ENCODE results near the gene KLHL18. TPM values are rescaled to one million over a fixed set of nuclear protein-coding genes. Genes with fewer than 3 reads are reported as not detected.
A peak's percentile ranks its signal among the peaks of the same experiment; 100 is the strongest.

The KLHL18 gene
- total RNA-seq, 1 experiment from 2014 or later = 35.4 TPM

DNA sequence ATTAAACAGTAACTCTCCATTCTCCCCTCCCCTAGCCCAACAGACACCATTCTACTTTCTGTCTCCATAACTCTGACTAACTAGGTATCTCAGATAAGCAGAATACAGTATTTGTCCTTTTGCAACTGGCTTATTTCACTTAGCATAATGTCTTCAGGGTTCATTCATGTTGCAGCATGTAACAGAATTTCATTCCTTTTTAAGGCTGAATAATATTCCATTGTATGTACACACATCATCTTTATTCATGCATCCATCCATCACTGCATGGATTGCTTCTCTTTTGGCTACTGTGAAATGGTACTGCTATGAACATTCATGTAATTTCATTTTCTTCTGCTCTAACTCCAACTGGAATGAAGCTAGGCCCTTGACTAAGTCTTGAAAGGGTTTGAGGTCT, 96.1 kb downstream of the KLHL18 start:
- BruUV-seq (replicated peaks) = no TSS peak
- Histone ChIP-seq H3K36me3 (ENCODE audit: control insufficient read depth, insufficient read depth, low read length) (no peaks in the 10 kb centered on the region), H3K4me3 (ENCODE audit: low read depth in 2 of 2, low read length in 2 of 2) (no peak overlapping the region; a peak in 1 of 4 replicates), H3K27ac (ENCODE audit: low read length) (no peak overlapping the region), H3K9me3 (ENCODE audit: control insufficient read depth, insufficient read depth, low read depth, low read length) (no peaks in the 10 kb centered on the region), H3K27me3 (ENCODE audit: control insufficient read depth, insufficient read depth, low read length) (no peaks in the 10 kb centered on the region), H3K4me1 (ENCODE audit: control insufficient read depth, insufficient read depth, low read length) (peaks cover 6% of the 10 kb centered on the region; the same call in 1 of the 2 replicates)
- in situ Hi-C loops (cut with HindIII; ENCODE audit: low pct_unique_long_range_greater_than_20kb, low sequenced_read_pairs) = no loop called here
- CTCF ChIA-PET = no interaction called here
- no peak for TF ChIP-seq TCF7L2 (IDR thresholded peaks at IDR 0.05; ENCODE audit: low read depth, low read length)
- TF ChIP-seq, protein P1, sequence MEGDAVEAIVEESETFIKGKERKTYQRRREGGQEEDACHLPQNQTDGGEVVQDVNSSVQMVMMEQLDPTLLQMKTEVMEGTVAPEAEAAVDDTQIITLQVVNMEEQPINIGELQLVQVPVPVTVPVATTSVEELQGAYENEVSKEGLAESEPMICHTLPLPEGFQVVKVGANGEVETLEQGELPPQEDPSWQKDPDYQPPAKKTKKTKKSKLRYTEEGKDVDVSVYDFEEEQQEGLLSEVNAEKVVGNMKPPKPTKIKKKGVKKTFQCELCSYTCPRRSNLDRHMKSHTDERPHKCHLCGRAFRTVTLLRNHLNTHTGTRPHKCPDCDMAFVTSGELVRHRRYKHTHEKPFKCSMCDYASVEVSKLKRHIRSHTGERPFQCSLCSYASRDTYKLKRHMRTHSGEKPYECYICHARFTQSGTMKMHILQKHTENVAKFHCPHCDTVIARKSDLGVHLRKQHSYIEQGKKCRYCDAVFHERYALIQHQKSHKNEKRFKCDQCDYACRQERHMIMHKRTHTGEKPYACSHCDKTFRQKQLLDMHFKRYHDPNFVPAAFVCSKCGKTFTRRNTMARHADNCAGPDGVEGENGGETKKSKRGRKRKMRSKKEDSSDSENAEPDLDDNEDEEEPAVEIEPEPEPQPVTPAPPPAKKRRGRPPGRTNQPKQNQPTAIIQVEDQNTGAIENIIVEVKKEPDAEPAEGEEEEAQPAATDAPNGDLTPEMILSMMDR (IDR thresholded peaks at IDR 0.05) = no peak
- TF ChIP-seq POLR2AphosphoS5 (IDR thresholded peaks at IDR 0.05; ENCODE audit: low read depth, low read length) = no peak
- TF ChIP-seq SIN3A (IDR thresholded peaks at IDR 0.05; ENCODE audit: borderline replicate concordance, insufficient read depth, low read depth, low read length) = no peak
- TF ChIP-seq, protein P2, sequence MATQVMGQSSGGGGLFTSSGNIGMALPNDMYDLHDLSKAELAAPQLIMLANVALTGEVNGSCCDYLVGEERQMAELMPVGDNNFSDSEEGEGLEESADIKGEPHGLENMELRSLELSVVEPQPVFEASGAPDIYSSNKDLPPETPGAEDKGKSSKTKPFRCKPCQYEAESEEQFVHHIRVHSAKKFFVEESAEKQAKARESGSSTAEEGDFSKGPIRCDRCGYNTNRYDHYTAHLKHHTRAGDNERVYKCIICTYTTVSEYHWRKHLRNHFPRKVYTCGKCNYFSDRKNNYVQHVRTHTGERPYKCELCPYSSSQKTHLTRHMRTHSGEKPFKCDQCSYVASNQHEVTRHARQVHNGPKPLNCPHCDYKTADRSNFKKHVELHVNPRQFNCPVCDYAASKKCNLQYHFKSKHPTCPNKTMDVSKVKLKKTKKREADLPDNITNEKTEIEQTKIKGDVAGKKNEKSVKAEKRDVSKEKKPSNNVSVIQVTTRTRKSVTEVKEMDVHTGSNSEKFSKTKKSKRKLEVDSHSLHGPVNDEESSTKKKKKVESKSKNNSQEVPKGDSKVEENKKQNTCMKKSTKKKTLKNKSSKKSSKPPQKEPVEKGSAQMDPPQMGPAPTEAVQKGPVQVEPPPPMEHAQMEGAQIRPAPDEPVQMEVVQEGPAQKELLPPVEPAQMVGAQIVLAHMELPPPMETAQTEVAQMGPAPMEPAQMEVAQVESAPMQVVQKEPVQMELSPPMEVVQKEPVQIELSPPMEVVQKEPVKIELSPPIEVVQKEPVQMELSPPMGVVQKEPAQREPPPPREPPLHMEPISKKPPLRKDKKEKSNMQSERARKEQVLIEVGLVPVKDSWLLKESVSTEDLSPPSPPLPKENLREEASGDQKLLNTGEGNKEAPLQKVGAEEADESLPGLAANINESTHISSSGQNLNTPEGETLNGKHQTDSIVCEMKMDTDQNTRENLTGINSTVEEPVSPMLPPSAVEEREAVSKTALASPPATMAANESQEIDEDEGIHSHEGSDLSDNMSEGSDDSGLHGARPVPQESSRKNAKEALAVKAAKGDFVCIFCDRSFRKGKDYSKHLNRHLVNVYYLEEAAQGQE (IDR thresholded peaks at IDR 0.05; ENCODE audit: insufficient read depth in 1 of 2, low read depth in 2 of 2, low read length in 1 of 2) = no peak
- ATAC-seq = no peak
- no peak for DNase-seq (ENCODE audit: low read depth, low spot score)
- intact Hi-C loops (cut with micrococcal nuclease; ENCODE audit: unreplicated experiment) = no loop called here
- POLR2A ChIA-PET = no interaction called here

DNA sequence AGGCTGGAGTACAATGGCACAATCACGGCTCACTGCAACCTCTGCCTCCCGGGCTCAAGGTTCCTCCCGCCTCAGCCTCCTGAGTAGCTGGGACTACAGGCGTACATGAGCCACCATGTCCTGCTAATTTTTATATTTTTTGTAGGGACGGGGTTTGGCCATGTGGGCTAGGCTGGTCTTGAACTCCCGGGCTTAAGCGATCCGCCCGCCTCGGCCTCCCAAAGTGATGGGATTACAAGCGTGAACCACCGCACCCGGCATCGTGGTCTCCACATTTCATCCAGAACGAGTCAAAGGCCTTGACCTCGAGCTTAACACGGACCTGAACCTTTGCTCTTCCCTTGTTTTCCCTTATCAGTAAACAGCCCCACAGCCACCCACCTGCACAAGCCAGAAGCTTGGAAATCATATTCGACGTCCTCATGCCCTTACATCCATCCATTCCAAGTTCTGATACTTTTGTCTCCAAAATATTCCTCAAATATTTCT, 96.7 kb downstream of the KLHL18 start:
- Histone ChIP-seq H3K4me3 (ENCODE audit: low read depth in 2 of 2, low read length in 2 of 2) (peak overlapping the region; percentile 89 to 92), H3K9me3 (ENCODE audit: control insufficient read depth, insufficient read depth, low read depth, low read length) (no peaks in the 10 kb centered on the region), H3K36me3 (ENCODE audit: control insufficient read depth, insufficient read depth, low read length) (no peaks in the 10 kb centered on the region), H3K27me3 (ENCODE audit: control insufficient read depth, insufficient read depth, low read length) (no peaks in the 10 kb centered on the region), H3K4me1 (ENCODE audit: control insufficient read depth, insufficient read depth, low read length) (peaks cover 6% of the 10 kb centered on the region; the same call in 1 of the 2 replicates), H3K27ac (ENCODE audit: low read length) (peak overlapping the region; percentile 93)
- CTCF ChIA-PET = no interaction called here
- POLR2A ChIA-PET = no interaction called here
- no peak for DNase-seq (ENCODE audit: low read depth, low spot score)
- intact Hi-C loops (cut with micrococcal nuclease; ENCODE audit: unreplicated experiment) (no loop called here), in situ Hi-C loops (cut with HindIII; ENCODE audit: low pct_unique_long_range_greater_than_20kb, low sequenced_read_pairs) (no loop called here)
- no peak for ATAC-seq
- BruUV-seq (replicated peaks) = no TSS peak
- TF ChIP-seq, protein P1 (IDR thresholded peaks at IDR 0.05) = no peak
- TF ChIP-seq TCF7L2 (IDR thresholded peaks at IDR 0.05; ENCODE audit: low read depth, low read length) = no peak
- no peak for TF ChIP-seq SIN3A (IDR thresholded peaks at IDR 0.05; ENCODE audit: borderline replicate concordance, insufficient read depth, low read depth, low read length)
- no peak; the same call in 1 of the 2 replicates for TF ChIP-seq POLR2AphosphoS5 (IDR thresholded peaks at IDR 0.05; ENCODE audit: low read depth, low read length)
- TF ChIP-seq, protein P2 (IDR thresholded peaks at IDR 0.05; ENCODE audit: insufficient read depth in 1 of 2, low read depth in 2 of 2, low read length in 1 of 2) = no peak
